GM19043 (cell line): ENCODE results near the gene CMIP.

Experiments used
- ATAC-seq: cut with Tn5 transposase; IDR thresholded peaks from one replicate; pipeline ENCODE4 v1.9.1; 2021; ENCODE audit warnings: low read depth; ENCODE audit not compliant: unreplicated experiment

The CMIP gene

GRCh38 chr16:81526935-81527334 is 82.3 kb downstream of the CMIP start:
- no peak for ATAC-seq

DNA sequence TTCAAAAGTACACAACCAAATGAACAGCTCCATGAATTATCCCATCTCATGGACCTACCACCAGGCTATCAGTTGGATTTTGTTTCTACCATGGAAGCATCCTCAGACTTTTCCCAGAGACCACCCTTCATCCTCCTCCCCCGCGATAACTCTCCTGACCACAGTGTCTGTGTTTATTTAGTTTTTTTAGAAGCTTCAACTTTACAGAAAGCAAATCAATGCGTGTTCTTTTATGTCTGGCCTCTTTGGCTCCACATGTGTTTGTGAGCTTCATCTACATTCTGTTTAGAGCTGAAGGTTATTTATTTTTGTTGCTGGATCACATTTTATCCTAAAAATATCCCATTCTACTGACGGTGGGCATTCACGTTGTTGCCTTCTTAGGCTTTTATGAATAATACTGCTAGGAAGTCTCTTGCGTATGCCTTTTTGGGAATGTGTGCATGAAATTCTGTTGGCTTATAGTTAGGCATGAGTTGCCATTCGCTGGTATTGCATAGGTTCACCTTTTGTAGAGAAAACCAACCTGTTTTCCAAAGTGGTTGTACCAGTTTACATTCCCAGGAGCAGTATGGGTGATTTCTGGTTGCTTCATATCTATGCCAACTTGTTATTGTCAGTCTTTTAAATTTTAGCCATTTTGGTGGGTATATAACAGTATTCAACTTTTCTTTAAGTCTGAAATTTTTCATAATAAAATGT is 83.0 kb downstream of the CMIP start:
- ATAC-seq, result no peak

DNA sequence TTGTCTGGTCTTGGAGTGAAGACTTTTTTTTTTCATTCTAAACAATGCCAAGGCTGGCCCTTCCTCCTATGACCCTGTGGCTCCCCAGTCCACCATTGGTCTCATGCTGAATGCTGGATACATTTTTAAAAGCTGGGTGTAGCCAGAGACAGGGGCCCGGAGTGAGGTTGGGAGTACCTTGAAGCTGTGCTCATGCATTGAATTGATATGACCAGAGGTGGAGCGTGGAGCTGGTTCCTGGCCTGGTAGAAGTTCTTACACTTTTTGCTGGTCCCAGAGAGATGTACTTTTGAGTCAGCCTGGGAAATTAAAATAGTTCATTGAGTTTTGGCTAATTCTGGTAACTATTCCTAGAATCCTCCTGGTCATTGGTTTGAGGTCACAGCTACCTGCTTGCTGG is 83.6 kb downstream of the CMIP start:
- no peak for ATAC-seq

- no peak for ATAC-seq
Observed at GRCh38 chr16:81530296-81530721, 85.7 kb downstream of the CMIP start.

DNA sequence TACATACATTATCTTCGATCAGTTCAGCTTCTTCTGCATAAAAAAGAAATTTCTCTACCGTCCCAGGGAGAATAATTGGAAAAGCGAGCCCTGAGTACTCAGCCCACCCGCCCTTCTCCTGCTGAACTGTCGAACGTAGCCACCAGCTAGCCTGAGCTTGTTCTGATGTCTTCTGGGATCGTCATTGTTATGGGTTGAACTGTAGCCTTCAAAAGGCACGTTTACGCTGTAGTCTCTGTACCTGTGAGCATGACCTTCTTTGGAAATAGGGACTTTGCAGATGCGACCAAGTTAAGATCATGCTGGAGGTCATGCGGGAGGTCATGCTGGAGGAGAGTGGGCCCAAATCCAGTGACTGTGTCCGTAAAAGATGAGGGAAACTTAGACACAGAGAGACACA is 86.2 kb downstream of the CMIP start:
- no peak for ATAC-seq

DNA sequence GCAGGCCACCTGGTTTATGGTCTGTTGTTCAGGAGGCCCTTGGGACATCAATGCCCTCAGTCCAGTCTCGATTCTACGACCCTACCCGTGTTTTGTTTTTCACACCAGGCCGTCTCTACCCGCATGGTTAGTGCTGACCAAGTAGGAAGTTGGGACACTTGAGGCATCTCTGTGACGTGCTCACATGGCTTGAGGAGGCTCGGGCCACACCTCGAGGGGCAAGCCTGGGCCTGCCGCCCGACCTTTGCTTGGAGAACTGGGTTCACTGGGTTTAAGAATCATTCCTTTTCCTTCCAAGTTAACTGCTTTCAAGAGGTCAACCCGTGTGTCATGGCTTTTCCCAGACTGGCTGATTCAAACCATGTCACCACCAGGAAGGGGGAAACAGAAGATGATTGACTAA is 86.8 kb downstream of the CMIP start:
- ATAC-seq, result no peak

- ATAC-seq, result no peak
Observed at GRCh38 chr16:81532491-81533174, 88.0 kb downstream of the CMIP start.

GRCh38 chr16:81533175-81533507 is 88.5 kb downstream of the CMIP start:
- no peak for ATAC-seq

DNA sequence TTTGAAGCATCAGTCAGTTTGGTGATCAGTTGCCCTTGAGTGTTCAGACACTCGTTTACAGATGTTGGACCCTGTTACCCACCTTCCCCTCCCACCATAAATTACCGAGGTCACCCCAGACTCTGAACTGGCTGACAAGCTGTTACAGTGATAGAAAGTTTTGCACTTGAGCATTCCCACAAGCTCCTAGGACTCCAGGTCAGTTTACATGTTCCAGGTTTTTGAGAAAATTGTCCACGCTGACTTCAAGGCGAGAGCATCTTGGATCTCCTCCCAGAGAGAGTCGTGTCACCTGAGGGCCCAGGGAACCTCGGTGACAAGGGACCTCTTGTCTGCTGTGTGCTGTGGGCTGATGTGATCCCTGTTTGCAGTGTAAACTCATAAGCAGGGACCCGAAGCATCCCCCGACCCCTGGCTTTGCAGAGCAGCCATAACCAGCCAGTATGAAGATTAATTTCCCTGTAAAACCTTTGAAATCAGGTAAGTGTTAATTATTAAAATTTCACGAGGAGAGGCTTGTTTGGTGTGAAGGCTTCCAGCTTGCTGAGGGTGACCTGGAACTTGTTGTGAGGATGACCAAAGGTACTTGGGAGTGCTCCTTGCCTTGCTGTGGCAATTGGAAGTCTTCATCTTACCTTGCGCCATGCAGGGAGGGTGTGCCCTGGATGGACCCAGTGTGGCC is 91.2 kb downstream of the CMIP start:
- no peak for ATAC-seq

DNA sequence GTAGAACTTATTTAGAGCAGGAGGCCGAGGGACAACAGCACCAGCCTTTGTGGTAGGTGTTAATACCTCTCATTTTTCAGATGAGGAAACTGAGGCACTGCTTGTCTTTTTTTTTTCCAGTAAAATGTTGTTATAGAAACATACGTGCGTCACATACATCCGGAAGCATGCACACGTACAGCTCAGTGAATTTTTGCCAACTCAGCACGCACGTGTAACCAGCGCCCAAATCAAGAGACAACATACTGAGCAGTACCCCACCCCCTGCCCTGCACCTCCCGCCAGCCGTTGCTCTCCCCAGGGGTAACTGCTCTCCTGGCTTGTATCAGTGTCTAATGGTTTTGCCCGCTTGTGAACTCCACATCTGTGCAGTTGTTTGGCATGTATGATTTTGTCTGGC is 92.0 kb downstream of the CMIP start:
- no peak for ATAC-seq

DNA sequence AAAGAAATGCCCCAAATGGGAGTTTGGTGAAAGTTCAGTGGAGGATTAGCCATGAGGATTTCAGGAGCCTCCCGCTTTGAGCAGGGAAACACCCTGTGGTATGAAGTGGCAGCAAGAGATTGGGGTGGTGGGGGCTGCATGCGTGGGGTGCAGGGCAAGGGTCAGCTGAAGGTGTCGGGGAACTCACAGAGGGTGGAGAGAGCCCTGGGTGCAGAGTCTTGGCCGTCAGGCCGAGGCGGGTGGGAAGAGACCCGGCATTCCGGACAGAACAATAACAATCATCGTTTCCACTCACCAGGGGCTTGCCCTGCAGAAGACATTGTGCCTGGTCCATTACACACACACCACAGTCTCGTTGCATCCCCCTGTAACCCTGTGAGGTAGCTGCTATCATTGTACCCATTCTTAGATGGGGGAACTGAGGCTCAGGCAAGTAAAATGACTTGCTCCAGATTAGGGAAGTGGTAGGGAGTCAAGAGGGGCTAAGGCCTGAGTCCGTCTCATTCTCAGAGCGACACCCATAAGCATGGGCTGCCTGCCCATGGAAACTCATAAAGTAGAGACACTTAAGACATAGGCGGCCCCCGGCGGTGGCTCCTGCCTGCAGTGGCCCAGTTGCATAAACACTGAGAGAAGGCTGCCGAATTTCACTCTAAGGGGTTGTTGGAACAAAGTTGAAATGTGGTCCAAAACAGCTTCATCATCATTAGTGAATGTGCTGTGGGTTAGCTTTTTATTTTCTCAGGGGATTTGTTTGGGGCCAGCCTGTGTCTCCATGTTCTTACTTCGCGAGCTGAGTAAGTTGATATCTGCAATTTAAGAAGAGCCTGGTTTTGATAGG is 93.3 kb downstream of the CMIP start:
- no peak for ATAC-seq

- no peak for ATAC-seq
Observed at GRCh38 chr16:81539009-81539758, 94.6 kb downstream of the CMIP start.

DNA sequence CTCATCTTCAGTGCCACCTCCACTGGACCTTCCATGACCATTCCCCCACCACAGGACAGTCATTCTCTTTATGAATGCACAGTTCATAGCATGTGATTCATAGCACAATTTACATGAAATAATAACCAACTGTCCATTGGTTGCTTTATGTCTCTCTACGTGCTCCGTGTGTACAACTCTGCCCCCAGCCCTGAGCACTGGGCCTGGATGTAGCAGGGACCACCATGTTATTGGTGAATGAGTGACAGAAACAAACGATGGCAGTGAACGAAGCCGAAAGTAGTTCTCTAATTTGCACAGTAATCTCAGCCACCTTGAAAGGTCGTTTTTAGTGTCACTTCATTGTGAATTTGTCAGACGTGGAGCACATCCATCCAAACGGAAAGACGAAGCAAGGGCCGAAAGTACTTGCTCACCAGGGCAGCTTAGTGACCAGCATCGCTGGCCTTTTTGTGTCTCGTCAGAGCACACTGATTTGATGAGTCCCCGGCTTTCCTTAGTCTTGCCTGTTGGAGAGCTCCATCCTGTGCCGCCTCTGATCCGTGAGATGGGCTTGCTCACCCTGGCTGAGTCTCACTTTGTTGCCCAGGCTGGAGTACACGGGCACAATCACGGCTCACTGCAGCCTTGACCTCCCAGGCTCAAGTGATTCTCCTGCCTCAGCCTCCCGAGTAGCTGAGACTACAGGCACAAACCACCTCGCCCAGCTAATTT is 95.3 kb downstream of the CMIP start:
- ATAC-seq, result no peak

GRCh38 chr16:81541314-81541713 is 96.7 kb downstream of the CMIP start:
- ATAC-seq, result no peak

- ATAC-seq, result no peak
Observed at GRCh38 chr16:81542609-81543570, 98.3 kb downstream of the CMIP start.

- ATAC-seq, result no peak
Observed at GRCh38 chr16:81543571-81543970, 99.0 kb downstream of the CMIP start.

- no peak for ATAC-seq
Observed at GRCh38 chr16:81544261-81544660, 99.7 kb downstream of the CMIP start.

DNA sequence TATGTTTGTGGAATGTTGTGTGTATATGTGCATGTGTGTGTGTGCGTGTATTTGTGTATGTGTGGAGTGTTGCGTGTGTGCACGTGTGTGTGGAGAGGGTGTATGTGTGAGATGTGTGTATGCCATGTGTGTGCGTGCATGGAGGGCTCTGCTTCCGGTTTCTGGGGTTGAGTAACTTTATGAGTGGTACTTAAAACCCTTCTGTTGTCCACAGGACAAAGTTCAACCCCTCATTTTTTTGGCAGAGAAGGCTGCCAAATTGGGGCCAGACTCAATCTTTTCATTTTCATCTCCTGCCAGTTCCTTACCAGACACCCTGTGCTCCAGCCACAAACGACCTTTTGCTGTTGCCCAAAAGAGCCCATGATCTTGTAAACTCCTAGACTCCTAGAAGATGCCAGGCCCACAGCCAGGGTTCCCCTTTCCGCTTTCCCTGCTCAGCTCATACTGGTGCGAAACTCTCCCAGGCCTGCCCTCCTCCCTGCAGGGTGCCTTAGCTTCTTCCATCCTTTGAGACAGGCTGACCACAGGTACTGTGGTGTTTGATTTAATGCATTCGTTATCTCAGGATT is 100.2 kb downstream of the CMIP start:
- ATAC-seq, result no peak
